PFSK-1 (cell line): Measurements from ENCODE around the gene SNX10.

ENCODE experiments used
- POLR2AphosphoS5 ChIP-seq: IDR thresholded peaks from 2 replicates; pipeline ENCODE4 v1.6.1; 2012; ENCODE audit warnings: low read depth, mild to moderate bottlenecking, control low read depth, low read length, moderate library complexity
- SIN3A ChIP-seq: IDR thresholded peaks from 2 replicates; pipeline ENCODE4 v1.6.1; 2012; ENCODE audit warnings: mild to moderate bottlenecking, low read length, moderate library complexity, borderline replicate concordance; ENCODE audit not compliant: insufficient read depth
- TAF1 ChIP-seq: IDR thresholded peaks from 2 replicates; pipeline ENCODE4 v1.6.1; 2012; ENCODE audit warnings: low read length, control low read depth, borderline replicate concordance; ENCODE audit not compliant: insufficient read depth
- TF ChIP-seq, protein P1 (sequence below), 2 experiments: IDR thresholded peaks; 2 replicates each; pipeline versions ENCODE4 v1.6.1 to v1.8.0; 2011 to 2012; ENCODE audit warnings: low read depth in 2 of 2, low read length in 2 of 2, control low read depth in 1 of 2, inconsistent platforms in 1 of 2, mild to moderate bottlenecking in 1 of 2, moderate library complexity in 1 of 2; ENCODE audit not compliant: insufficient read depth in 1 of 2

DNA sequence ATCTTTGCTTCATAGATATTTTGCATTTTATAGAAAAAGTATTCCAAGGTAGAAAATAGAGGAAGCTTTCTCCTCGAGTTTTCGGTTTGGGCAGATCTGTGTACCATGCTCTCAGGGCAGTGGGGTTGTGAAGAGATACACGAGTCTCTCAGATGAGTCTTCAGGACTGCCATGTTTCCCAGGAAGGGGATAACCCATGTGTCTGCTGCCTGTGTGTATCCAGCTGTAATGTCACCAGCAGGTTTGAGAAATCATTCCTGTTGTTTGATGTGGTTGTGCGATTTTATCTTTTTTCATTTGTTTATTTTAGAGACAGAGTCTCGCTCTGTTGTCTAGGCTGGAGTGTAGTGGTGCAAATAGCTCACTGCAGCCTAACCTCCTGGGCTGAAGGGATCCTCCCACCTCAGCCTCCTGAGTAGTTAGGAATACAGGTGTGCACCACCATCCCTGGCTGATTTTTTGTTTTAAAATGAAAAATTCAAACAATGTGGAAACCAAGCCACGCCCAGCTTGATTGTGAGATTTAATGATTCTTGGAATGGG lies 48.9 kb downstream of the SNX10 start:
- TF ChIP-seq POLR2AphosphoS5 (no peak), SIN3A (no peak), TAF1 (no peak)
- TF ChIP-seq, protein P1, sequence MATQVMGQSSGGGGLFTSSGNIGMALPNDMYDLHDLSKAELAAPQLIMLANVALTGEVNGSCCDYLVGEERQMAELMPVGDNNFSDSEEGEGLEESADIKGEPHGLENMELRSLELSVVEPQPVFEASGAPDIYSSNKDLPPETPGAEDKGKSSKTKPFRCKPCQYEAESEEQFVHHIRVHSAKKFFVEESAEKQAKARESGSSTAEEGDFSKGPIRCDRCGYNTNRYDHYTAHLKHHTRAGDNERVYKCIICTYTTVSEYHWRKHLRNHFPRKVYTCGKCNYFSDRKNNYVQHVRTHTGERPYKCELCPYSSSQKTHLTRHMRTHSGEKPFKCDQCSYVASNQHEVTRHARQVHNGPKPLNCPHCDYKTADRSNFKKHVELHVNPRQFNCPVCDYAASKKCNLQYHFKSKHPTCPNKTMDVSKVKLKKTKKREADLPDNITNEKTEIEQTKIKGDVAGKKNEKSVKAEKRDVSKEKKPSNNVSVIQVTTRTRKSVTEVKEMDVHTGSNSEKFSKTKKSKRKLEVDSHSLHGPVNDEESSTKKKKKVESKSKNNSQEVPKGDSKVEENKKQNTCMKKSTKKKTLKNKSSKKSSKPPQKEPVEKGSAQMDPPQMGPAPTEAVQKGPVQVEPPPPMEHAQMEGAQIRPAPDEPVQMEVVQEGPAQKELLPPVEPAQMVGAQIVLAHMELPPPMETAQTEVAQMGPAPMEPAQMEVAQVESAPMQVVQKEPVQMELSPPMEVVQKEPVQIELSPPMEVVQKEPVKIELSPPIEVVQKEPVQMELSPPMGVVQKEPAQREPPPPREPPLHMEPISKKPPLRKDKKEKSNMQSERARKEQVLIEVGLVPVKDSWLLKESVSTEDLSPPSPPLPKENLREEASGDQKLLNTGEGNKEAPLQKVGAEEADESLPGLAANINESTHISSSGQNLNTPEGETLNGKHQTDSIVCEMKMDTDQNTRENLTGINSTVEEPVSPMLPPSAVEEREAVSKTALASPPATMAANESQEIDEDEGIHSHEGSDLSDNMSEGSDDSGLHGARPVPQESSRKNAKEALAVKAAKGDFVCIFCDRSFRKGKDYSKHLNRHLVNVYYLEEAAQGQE (IDR thresholded peaks at IDR 0.05; ENCODE audit: insufficient read depth in 1 of 2, low read depth in 2 of 2, low read length in 2 of 2) = no peak
